Body of pancreas (tissue), 4 donors: ENCODE measurements around the gene DFFA. TPM values are rescaled to one million over a fixed set of nuclear protein-coding genes. Genes with fewer than 3 reads are reported as not detected.

ENCODE experiments used
- ATAC-seq: fragments of 150-250 bp; one replicate; pipeline ENCODE4 v1.9.1; 2016
- DNase-seq, 4 donors: peaks; one replicate each; pipeline ENCODE4 v3.0.0-alpha.2; 2019
- H3K27ac ChIP-seq, 4 donors: fragments of 200-600 bp; sonication (generic); 1 replicate in 3 of 4; 2 replicates in 1 of 4; pipeline versions ENCODE4 v1.5.1 to v1.6.1; 2016 to 2019; ENCODE audit warnings: mild to moderate bottlenecking in 1 of 4, mixed read lengths in 1 of 4, moderate library complexity in 1 of 4
- H3K27me3 ChIP-seq, 2 donors: fragments of 200-600 bp; sonication (generic); one replicate each; pipeline ENCODE4 v1.6.0; 2016; ENCODE audit warnings: mild to moderate bottlenecking in 1 of 2
- H3K36me3 ChIP-seq, 2 donors: fragments of 200-600 bp; sonication (generic); replicated peaks in 1 of 2; 2 replicates each; pipeline ENCODE4 v1.5.1; 2016; ENCODE audit warnings: low read depth in 2 of 2; ENCODE audit not compliant: insufficient read depth in 1 of 2
- H3K4me1 ChIP-seq: fragments of 200-600 bp; sonication (generic); one replicate; pipeline ENCODE4 v1.6.0; 2016
- H3K4me3 ChIP-seq, 2 donors: fragments of 200-600 bp; sonication (generic); 1 replicate in 1 of 2; 2 replicates in 1 of 2; pipeline ENCODE4 v1.5.1; 2016 to 2019
- H3K9me3 ChIP-seq, 3 donors: fragments of 200-600 bp; sonication (generic); 1 replicate in 2 of 3; 2 replicates in 1 of 3; pipeline ENCODE4 v1.5.1; 2016
- CTCF ChIP-seq, 7 experiments: fragments of 450-650 bp in 4 of 7; fragments of 200-600 bp in 3 of 7; sonication (generic) in 3 of 7; IDR thresholded peaks; one replicate each; pipeline ENCODE4 v1.5.1; 2016 to 2019; ENCODE audit warnings: antibody characterized with exemption in 7 of 7
- POLR2A ChIP-seq, 3 donors: fragments of 450-650 bp; IDR thresholded peaks; one replicate each; pipeline ENCODE4 v1.6.1; 2016; ENCODE audit warnings: antibody characterized with exemption in 3 of 3, mild to moderate bottlenecking in 2 of 3
- WGBS, 2 donors: methylation state at CpG; one replicate each; pipeline ENCODE4 v1.1.5; 2017; 5-methylcytosine and 5-hydroxymethylcytosine counted together
- intact Hi-C: fragments of 100-400 bp; cut with DNase I; formaldehyde crosslinking; loops from one replicate; pipeline ENCODE4 v1.15.1; 2023
- total RNA-seq, 2 donors: library from RNA; depleted of rRNA; stranded (reverse); fragments of >200 nt; gene quantifications; one replicate each; pipeline ENCODE4 v1.1.0, GENCODE V29; 2016

The DFFA gene
- total RNA-seq, 2 donors from 2014 or later, result 13.5 TPM

DNA sequence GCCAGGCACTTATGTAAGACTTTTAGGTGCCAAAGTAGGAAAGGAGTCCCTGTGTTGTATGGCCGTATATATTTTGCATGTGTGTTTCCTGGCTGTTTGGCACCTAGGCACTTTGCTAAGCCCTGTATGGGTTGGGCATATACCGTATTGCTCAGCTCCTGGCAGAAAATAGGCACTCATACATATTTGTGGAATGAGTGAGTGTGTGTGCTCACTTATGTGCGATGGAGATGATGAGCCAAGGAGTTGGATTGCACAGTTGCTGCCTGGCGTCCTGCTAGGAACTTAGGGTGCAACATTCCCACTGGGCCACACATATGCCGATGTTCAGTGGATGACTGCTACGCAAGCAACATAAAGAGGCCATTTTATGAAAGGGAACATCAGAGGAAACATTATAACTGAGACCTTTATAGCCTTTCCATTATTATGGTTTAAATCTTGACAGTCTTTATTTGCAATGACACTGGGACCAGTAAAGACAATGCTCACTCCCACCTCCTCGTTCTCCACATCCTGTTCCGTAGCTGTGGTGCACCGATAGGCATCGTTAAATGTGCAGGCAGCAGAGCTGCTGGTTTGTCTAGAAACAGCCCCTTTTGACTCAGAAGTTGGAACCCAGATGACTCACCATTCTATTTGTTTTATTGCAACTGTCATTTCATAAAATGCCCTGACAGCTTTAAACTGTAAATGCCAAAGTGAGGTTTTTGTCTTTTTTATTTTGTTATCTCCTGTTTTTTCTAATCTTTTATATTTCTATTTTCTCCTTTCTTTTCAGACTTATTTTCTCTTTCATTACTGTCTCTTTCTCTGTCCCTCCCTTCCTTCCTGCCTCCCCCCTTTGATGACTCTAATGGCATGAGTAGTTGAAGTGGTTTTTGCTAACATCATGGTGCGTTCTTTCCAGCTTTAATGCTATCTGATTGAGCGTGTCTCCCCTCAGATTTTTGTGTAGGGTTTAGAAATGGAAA is 38.5 kb upstream of the DFFA start:
- DNase-seq (peak in 1 of 4 donors; percentile 33), ATAC-seq (peak; percentile 5)
- intact Hi-C loops, result no loop called here
- WGBS, 2 donors, result 58 to 67% methylated on average over 12 of the region's 12 CpGs
- TF ChIP-seq CTCF (IDR thresholded peaks at IDR 0.05), result no peak
- no peaks in the 10 kb centered on the region for H3K27me3 ChIP-seq
- no peaks in the 10 kb centered on the region for H3K9me3 ChIP-seq
- H3K36me3 ChIP-seq, result no peaks in the 10 kb centered on the region
- peak overlapping the region in 2 of 4 donors; percentile 2 to 56 for H3K27ac ChIP-seq
- no peak overlapping the region for H3K4me3 ChIP-seq
- H3K4me1 ChIP-seq, result peaks cover 30% of the 10 kb centered on the region

- no peaks in the 10 kb centered on the region for H3K9me3 ChIP-seq
- H3K4me3 ChIP-seq, result no peak overlapping the region
- DNase-seq (no peak), ATAC-seq (no peak)
- intact Hi-C loops, result loop anchor here (10.0 kb wide), 1 partner anchor 365 kb away; no protein-coding TSS in a partner anchor
- H3K4me1 ChIP-seq, result peaks cover 27% of the 10 kb centered on the region
- TF ChIP-seq POLR2A (IDR thresholded peaks at IDR 0.05), result no peak
- TF ChIP-seq CTCF (IDR thresholded peaks at IDR 0.05), result no peak
- H3K27me3 ChIP-seq, result no peaks in the 10 kb centered on the region
- H3K36me3 ChIP-seq, result no peaks in the 10 kb centered on the region
- WGBS, 2 donors, result 61 to 72% methylated on average over 6 of the region's 6 CpGs
- H3K27ac ChIP-seq, result peak overlapping the region in 2 of 4 donors; percentile 2 to 56
Observed at GRCh38 chr1:10509809-10510509, 37.6 kb upstream of the DFFA start.

DNA sequence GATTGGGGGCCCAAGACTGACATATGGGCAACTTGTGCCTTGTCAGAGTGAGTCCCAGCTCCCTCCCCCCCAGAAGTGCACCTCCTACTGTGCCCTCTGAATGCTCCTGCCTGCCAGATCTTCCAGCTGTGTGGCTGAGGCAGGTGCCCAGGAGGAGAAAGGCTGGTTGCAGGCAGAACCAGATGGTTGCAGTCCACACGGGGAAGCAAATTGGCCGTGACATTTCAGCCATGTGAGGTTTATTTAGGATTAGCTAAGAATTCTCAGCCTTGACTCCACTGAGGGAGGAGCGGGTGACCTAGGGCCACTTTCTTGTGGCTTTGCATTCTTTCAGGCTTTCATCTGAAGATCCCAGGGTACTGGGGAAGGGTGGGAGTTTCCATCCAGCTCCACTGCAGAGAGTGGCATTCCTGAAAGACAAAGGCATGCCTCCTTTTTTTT is 36.2 kb upstream of the DFFA start:
- DNase-seq, result peak in 2 of 4 donors; percentile 19 to 20
- 41% methylated on average over 3 of the region's 3 CpGs for WGBS, 2 donors
- H3K36me3 ChIP-seq, result no peaks in the 10 kb centered on the region

More for the DNA sequence above, 36.2 kb upstream of the DFFA start:
- intact Hi-C loops, result loop anchor here (10.0 kb wide), 1 partner anchor 366 kb away; no protein-coding TSS in a partner anchor
- ATAC-seq, result no peak
- Histone ChIP-seq H3K27me3 (no peaks in the 10 kb centered on the region), H3K4me3 (no peak overlapping the region), H3K9me3 (no peaks in the 10 kb centered on the region), H3K27ac (no peak overlapping the region), H3K4me1 (peaks cover 27% of the 10 kb centered on the region)
- TF ChIP-seq POLR2A (IDR thresholded peaks at IDR 0.05) (no peak), CTCF (IDR thresholded peaks at IDR 0.05) (no peak)
